PFSK-1 (cell line): ENCODE data around the gene SLC30A1.

Experiments
- POLR2AphosphoS5 ChIP-seq: IDR thresholded peaks from 2 replicates; pipeline ENCODE4 v1.6.1; 2012; ENCODE audit warnings: low read depth, mild to moderate bottlenecking, control low read depth, low read length, moderate library complexity
- TAF1 ChIP-seq: IDR thresholded peaks from 2 replicates; pipeline ENCODE4 v1.6.1; 2012; ENCODE audit warnings: low read length, control low read depth, borderline replicate concordance; ENCODE audit not compliant: insufficient read depth

DNA sequence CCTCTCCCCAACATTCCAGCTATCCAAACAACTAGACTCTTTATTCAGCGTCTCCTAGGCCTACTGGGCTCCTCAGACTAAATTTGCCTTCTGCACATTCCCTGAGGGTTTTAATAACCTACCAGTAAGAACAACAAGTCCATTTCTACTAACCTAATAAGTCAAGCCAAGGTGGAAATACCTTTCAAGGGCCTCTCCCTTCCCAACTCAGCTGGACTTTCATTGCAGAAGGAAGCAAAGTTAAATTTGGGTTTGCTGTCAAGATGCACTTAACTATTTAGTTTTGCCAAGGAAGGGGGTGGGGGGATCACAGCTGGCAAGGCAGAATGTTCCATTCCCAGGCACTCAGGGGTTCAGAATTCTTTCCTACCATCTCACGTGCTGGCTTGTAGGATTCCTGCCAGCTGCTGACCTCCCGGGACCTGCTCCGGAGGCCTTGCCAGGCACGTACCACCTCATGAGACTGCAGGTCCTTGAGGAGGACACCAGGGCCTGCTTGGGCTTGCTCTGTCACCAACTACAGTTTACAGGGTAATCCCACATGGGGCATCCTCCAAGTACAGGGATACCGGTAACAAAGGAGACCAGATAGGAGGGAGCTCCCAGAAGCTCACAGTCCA, 29.8 kb downstream of the SLC30A1 start:
- TF ChIP-seq POLR2AphosphoS5 (no peak), TAF1 (no peak)
